T47D (cell line): ENCODE measurements around the gene CALU.

ENCODE experiments used
- DNase-seq, 2 experiments: peaks; one replicate each; pipeline versions ENCODE4 v3.0.0 to v3.0.0-alpha.2; 2011 to 2012; ENCODE audit warnings: low read depth in 1 of 2, low spot score in 1 of 2
- JUND ChIP-seq: IDR thresholded peaks from 2 replicates; pipeline ENCODE4 v1.6.1; 2012; ENCODE audit warnings: low read depth
- in situ Hi-C: cut with HindIII; loops from 2 replicates; pipeline ENCODE4 v1.10.0; 2016; ENCODE audit warnings: low sequenced_read_pairs, low pct_unique_long_range_greater_than_20kb

CALU gene

GRCh38 chr7:128728598-128728997 is 10.6 kb upstream of the CALU start:
- in situ Hi-C loops: no loop called here
- no peak for TF ChIP-seq JUND
- no peak for DNase-seq

- TF ChIP-seq JUND: no peak
- no peak for DNase-seq
- in situ Hi-C loops: no loop called here
These were observed 9.7 kb upstream of the CALU start for GRCh38 chr7:128729494-128729893.

- no peak for TF ChIP-seq JUND
- no peak for DNase-seq
- in situ Hi-C loops: no loop called here
These were observed 8.0 kb upstream of the CALU start for GRCh38 chr7:128731184-128731583.

- TF ChIP-seq JUND: no peak
- in situ Hi-C loops: no loop called here
- DNase-seq: no peak
These were observed 6.5 kb upstream of the CALU start for GRCh38 chr7:128732521-128733277.

- DNase-seq: no peak
- in situ Hi-C loops: no loop called here
- TF ChIP-seq JUND: no peak
These were observed 5.9 kb upstream of the CALU start for GRCh38 chr7:128733278-128733645.

- in situ Hi-C loops: no loop called here
- no peak for TF ChIP-seq JUND
- no peak for DNase-seq
These were observed 4.3 kb upstream of the CALU start for GRCh38 chr7:128734890-128735289.

GRCh38 chr7:128735436-128735835 is 3.7 kb upstream of the CALU start:
- TF ChIP-seq JUND: no peak
- in situ Hi-C loops: no loop called here
- no peak for DNase-seq

- TF ChIP-seq JUND: no peak
- DNase-seq: no peak
- in situ Hi-C loops: no loop called here
These were observed 1.7 kb upstream of the CALU start for GRCh38 chr7:128737441-128737840.

- in situ Hi-C loops: no loop called here
- TF ChIP-seq JUND: no peak
- DNase-seq: no peak
These were observed 1.2 kb upstream of the CALU start for GRCh38 chr7:128737867-128738385.

- in situ Hi-C loops: no loop called here
- no peak for DNase-seq
- no peak for TF ChIP-seq JUND
These were observed 550 bp upstream of the CALU start for GRCh38 chr7:128738570-128739047.

GRCh38 chr7:128739990-128740682 is 977 bp downstream of the CALU start:
- in situ Hi-C loops: no loop called here
- DNase-seq: no peak

GRCh38 chr7:128740996-128741395 is 1.8 kb downstream of the CALU start:
- in situ Hi-C loops: no loop called here
- no peak for DNase-seq
- TF ChIP-seq JUND: no peak

More at GRCh38 chr7:128739990-128740682, 977 bp downstream of the CALU start:
- no peak for TF ChIP-seq JUND

GRCh38 chr7:128741491-128741890 is 2.3 kb downstream of the CALU start:
- TF ChIP-seq JUND: no peak
- no peak for DNase-seq
- in situ Hi-C loops: no loop called here

- TF ChIP-seq JUND: no peak
- in situ Hi-C loops: no loop called here
- no peak for DNase-seq
These were observed 3.0 kb downstream of the CALU start for GRCh38 chr7:128742206-128742605.
